ENCODE data around the gene RASGRP2. TPM values are rescaled to one million over a fixed set of nuclear protein-coding genes. Genes with fewer than 3 reads are reported as not detected.

RASGRP2 gene
- total RNA-seq, 1 donor from 2014 or later: 30.8 TPM

GRCh38 chr11:64755681-64756361 lies 11.9 kb upstream of the RASGRP2 start:
- no peak for DNase-seq

- no peak for DNase-seq
These were observed 11.1 kb upstream of the RASGRP2 start for GRCh38 chr11:64754919-64755662.

GRCh38 chr11:64754124-64754918 lies 10.4 kb upstream of the RASGRP2 start:
- no peak for DNase-seq

- DNase-seq: no peak
These were observed 9.6 kb upstream of the RASGRP2 start for GRCh38 chr11:64753380-64754123.

- DNase-seq: no peak
These were observed 9.1 kb upstream of the RASGRP2 start for GRCh38 chr11:64753019-64753379.

GRCh38 chr11:64752175-64752970 lies 8.4 kb upstream of the RASGRP2 start:
- peak; percentile 41 for DNase-seq

- no peak for DNase-seq
These were observed 7.6 kb upstream of the RASGRP2 start for GRCh38 chr11:64751580-64751979.

- DNase-seq: no peak
These were observed 7.2 kb upstream of the RASGRP2 start for GRCh38 chr11:64751136-64751535.

- DNase-seq: no peak
These were observed 6.6 kb upstream of the RASGRP2 start for GRCh38 chr11:64750361-64751054.

GRCh38 chr11:64747961-64748665 lies 4.2 kb upstream of the RASGRP2 start:
- DNase-seq: no peak

GRCh38 chr11:64746486-64746885 lies 2.5 kb upstream of the RASGRP2 start:
- DNase-seq: no peak

GRCh38 chr11:64745521-64746328 lies 1.8 kb upstream of the RASGRP2 start:
- peak; percentile 82 for DNase-seq

GRCh38 chr11:64745189-64745520 lies 1.2 kb upstream of the RASGRP2 start:
- peak; percentile 60 for DNase-seq

- DNase-seq: no peak
These were observed 724 bp upstream of the RASGRP2 start for GRCh38 chr11:64744544-64745188.

GRCh38 chr11:64742889-64743590 lies 902 bp downstream of the RASGRP2 start:
- peak; percentile 58 for DNase-seq

- no peak for DNase-seq
These were observed 1.7 kb downstream of the RASGRP2 start for GRCh38 chr11:64742087-64742888.

GRCh38 chr11:64741375-64742086 lies 2.4 kb downstream of the RASGRP2 start:
- no peak for DNase-seq
